ENCODE results near the gene FHOD3. TPM values are rescaled to one million over a fixed set of nuclear protein-coding genes. Genes with fewer than 3 reads are reported as not detected.

Gene FHOD3
- total RNA-seq, 1 experiment from 2014 or later: 5.0 TPM

DNA sequence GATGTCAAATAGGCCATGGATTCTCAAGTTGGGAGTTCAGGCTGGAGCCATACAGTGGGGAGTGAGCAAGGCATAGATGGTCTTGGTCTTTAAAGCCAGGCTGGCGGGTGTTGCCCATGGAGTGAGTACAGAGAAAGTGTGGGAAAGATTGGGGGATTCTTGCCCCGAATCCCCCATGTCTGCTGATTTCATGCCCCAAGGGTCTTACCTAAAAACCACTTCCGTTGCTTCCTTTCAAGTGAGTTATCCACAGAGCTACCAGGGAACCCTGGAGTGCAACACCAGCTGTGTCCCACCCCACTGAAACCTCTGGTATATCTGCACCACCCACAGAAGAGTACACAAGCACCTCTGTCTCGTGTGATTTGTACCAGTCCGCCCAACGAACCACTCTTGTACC is 31.4 kb downstream of the FHOD3 start:
- ChIA-PET POLR2A (interaction anchor here (1.3 kb wide), 1 partner anchor 20 kb away, joined by 3 read pairs; no protein-coding TSS in a partner anchor), CTCF (no interaction called here)
- Mint-ChIP-seq H3K4me3 (ENCODE audit: unreplicated experiment) (no peak overlapping the region), H3K4me1 (ENCODE audit: insufficient read depth, unreplicated experiment) (peaks cover 7% of the 10 kb centered on the region), H3K36me3 (ENCODE audit: insufficient read depth, unreplicated experiment) (peaks cover 3% of the 10 kb centered on the region), H3K9me3 (ENCODE audit: unreplicated experiment) (no peaks in the 10 kb centered on the region), H3K27me3 (ENCODE audit: insufficient read depth, unreplicated experiment) (no peaks in the 10 kb centered on the region), H3K27ac (ENCODE audit: low read depth, unreplicated experiment) (no peak overlapping the region)
- no peak for DNase-seq (ENCODE audit: unreplicated experiment)
- BruUV-seq (replicated peaks): no TSS peak
- intact Hi-C loops (cut with micrococcal nuclease): no loop called here
- TF ChIP-seq, protein P1, sequence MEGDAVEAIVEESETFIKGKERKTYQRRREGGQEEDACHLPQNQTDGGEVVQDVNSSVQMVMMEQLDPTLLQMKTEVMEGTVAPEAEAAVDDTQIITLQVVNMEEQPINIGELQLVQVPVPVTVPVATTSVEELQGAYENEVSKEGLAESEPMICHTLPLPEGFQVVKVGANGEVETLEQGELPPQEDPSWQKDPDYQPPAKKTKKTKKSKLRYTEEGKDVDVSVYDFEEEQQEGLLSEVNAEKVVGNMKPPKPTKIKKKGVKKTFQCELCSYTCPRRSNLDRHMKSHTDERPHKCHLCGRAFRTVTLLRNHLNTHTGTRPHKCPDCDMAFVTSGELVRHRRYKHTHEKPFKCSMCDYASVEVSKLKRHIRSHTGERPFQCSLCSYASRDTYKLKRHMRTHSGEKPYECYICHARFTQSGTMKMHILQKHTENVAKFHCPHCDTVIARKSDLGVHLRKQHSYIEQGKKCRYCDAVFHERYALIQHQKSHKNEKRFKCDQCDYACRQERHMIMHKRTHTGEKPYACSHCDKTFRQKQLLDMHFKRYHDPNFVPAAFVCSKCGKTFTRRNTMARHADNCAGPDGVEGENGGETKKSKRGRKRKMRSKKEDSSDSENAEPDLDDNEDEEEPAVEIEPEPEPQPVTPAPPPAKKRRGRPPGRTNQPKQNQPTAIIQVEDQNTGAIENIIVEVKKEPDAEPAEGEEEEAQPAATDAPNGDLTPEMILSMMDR (IDR thresholded peaks at IDR 0.05; ENCODE audit: unreplicated experiment): no peak

DNA sequence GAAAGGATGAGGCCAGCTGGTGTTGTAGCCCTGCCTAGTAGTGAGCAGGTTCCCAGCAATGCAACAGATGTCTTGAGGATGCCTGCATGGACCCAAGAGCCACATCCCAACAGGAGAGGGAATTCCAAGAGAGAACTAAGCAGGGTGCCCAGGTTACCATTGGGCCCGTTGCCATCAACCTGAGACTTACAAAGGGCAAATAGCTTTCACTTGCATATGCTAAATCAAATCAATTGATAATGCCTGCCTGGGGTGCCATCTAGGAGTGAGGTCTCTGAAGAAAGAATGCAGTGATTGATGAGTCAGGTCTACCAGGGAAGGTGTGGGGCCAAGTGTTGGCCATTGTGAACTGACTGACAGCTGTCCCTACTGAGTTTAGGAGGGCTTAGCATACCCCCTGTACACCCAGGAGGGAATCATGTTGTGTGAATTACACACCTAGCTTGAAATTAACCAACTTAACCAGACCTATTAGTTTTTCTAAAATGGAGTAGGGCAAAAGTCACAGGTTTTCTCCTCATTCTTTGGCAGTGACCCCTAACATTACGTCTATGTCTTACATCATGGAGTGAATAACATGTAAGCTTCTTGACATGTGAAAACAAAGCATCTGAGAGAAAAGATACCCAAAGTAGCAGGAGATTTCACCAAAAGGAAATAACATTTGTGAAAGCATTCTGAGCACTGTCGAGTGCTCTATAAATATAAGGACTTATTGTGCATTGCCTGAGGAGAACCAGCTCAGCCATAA is 32.3 kb downstream of the FHOD3 start:
- no peaks in the 10 kb centered on the region for H3K9me3 Mint-ChIP-seq (ENCODE audit: unreplicated experiment)
- no peaks in the 10 kb centered on the region for H3K27me3 Mint-ChIP-seq (ENCODE audit: insufficient read depth, unreplicated experiment)
- CTCF ChIA-PET: interaction anchor here (0.7 to 1.8 kb wide), 3 partner anchors 8 to 27 kb away, joined by 3 to 5 read pairs (median 5); no protein-coding TSS in a partner anchor
- BruUV-seq (replicated peaks): no TSS peak
- DNase-seq (ENCODE audit: unreplicated experiment): no peak
- peaks cover 4% of the 10 kb centered on the region for H3K36me3 Mint-ChIP-seq (ENCODE audit: insufficient read depth, unreplicated experiment)
- TF ChIP-seq, protein P1 (IDR thresholded peaks at IDR 0.05; ENCODE audit: unreplicated experiment): no peak
- H3K27ac Mint-ChIP-seq (ENCODE audit: low read depth, unreplicated experiment): no peak overlapping the region
- H3K4me1 Mint-ChIP-seq (ENCODE audit: insufficient read depth, unreplicated experiment): peaks cover 7% of the 10 kb centered on the region
- intact Hi-C loops (cut with micrococcal nuclease): no loop called here
- POLR2A ChIA-PET: interaction anchor here (0.6 to 1.3 kb wide), 3 partner anchors 20 to 44 kb away, joined by 3 read pairs; no protein-coding TSS in a partner anchor
- no peak overlapping the region for H3K4me3 Mint-ChIP-seq (ENCODE audit: unreplicated experiment)

DNA sequence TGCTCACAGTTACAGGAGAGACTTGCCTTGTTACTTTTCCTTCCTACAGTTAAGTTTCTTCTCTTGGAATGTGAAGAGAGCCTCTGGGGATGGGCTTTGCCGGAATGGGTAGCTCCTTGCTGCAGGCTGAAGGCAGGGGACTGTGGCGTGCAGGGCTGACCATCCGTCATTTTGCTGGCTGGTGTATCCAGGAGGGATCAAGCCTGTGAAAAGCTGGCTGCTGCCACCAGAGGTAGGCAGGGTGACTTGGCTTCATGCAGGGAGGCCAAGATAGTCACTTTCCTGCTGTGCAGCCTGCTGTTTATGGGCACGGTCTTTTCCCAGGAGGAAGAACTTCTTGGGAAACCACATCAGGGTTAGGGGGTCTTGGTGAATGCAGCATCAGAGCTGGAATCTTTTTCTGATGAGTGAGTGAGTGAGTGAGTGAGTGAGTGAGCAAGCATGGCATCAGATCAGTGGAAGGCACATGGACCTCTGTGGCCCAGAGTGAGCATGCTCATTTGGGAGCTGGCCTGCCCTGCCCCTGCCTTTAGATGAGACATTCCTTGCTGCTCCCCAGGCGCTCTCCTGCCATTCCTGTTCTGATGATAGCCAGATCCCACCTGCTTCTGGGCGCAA is 33.0 kb downstream of the FHOD3 start:
- DNase-seq (ENCODE audit: unreplicated experiment): no peak
- Mint-ChIP-seq H3K27me3 (ENCODE audit: insufficient read depth, unreplicated experiment) (no peaks in the 10 kb centered on the region), H3K27ac (ENCODE audit: low read depth, unreplicated experiment) (no peak overlapping the region), H3K4me1 (ENCODE audit: insufficient read depth, unreplicated experiment) (peaks cover 7% of the 10 kb centered on the region), H3K4me3 (ENCODE audit: unreplicated experiment) (no peak overlapping the region), H3K9me3 (ENCODE audit: unreplicated experiment) (no peaks in the 10 kb centered on the region), H3K36me3 (ENCODE audit: insufficient read depth, unreplicated experiment) (peaks cover 4% of the 10 kb centered on the region)
- POLR2A ChIA-PET: interaction anchor here (0.6 kb wide), 2 partner anchors 22 to 43 kb away, joined by 3 read pairs; no protein-coding TSS in a partner anchor
- BruUV-seq (replicated peaks): no TSS peak
- intact Hi-C loops (cut with micrococcal nuclease): no loop called here
- CTCF ChIA-PET: interaction anchor here (0.7 to 1.8 kb wide), 3 partner anchors 8 to 28 kb away, joined by 3 to 5 read pairs (median 5); no protein-coding TSS in a partner anchor
- TF ChIP-seq, protein P1 (IDR thresholded peaks at IDR 0.05; ENCODE audit: unreplicated experiment): no peak

DNA sequence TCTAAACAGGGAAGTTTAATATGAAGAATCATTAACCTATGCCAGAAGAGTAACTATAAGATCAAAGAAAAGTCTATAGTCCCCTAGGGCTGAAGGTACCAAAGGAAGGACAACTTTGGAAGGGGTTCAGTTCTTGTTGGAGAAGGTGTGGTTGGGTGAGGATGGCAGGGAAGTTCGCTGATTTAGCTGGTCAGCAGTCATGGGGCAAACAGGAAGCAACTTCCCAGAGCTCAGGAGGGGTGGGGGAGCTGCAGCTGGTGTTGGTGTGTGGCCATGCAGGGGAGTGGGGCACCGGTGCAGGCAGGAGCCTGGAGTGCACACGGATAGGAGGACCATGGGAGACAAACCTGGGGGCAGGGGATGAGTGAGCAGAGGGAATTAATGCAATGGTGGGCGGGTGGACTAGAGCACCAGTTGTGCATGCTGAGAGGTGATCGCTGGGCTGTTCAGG is 34.0 kb downstream of the FHOD3 start:
- TF ChIP-seq, protein P1 (IDR thresholded peaks at IDR 0.05; ENCODE audit: unreplicated experiment): no peak
- Mint-ChIP-seq H3K4me3 (ENCODE audit: unreplicated experiment) (no peak overlapping the region), H3K27me3 (ENCODE audit: insufficient read depth, unreplicated experiment) (no peaks in the 10 kb centered on the region), H3K9me3 (ENCODE audit: unreplicated experiment) (no peaks in the 10 kb centered on the region), H3K36me3 (ENCODE audit: insufficient read depth, unreplicated experiment) (peaks cover 4% of the 10 kb centered on the region), H3K27ac (ENCODE audit: low read depth, unreplicated experiment) (no peak overlapping the region), H3K4me1 (ENCODE audit: insufficient read depth, unreplicated experiment) (peaks cover 7% of the 10 kb centered on the region)
- ChIA-PET CTCF (no interaction called here), POLR2A (no interaction called here)
- no peak for DNase-seq (ENCODE audit: unreplicated experiment)
- no TSS peak for BruUV-seq (replicated peaks)
- intact Hi-C loops (cut with micrococcal nuclease): no loop called here
